Measurements from ENCODE around the gene RTP5.

DNA sequence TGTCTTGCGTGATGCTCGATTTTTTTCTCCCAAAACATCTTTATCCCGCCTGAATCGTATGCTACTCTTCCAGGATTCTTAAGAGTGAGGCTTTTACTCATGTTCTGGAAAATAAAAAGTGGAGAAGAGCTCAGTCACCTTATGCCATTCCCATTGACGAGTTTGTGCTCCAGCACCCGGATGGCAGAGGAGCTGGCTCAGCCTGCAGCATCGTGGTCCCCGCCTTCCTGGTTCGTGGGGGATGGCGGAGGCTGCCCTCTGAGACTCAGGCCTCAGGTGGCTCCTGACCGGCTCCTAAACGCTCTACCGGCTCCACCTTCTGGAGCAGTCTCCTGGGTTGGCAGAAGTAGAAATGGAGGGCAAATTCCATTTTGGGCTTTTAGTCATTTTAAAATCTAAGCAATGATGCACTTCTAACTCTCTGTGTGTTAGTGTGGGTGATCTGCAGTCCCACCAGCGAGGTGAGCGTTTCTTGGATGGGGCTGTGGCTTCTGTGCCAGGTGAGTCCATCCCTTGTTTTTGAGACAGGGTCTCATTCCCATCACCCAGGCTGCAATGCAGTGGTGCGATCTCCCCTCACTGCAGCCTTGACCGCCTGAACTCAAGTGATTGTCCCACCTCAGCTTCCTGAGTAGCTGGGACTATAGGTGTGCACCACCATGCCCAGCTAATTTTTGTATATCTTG is 27.8 kb downstream of the RTP5 start:
- TF ChIP-seq, protein P1, sequence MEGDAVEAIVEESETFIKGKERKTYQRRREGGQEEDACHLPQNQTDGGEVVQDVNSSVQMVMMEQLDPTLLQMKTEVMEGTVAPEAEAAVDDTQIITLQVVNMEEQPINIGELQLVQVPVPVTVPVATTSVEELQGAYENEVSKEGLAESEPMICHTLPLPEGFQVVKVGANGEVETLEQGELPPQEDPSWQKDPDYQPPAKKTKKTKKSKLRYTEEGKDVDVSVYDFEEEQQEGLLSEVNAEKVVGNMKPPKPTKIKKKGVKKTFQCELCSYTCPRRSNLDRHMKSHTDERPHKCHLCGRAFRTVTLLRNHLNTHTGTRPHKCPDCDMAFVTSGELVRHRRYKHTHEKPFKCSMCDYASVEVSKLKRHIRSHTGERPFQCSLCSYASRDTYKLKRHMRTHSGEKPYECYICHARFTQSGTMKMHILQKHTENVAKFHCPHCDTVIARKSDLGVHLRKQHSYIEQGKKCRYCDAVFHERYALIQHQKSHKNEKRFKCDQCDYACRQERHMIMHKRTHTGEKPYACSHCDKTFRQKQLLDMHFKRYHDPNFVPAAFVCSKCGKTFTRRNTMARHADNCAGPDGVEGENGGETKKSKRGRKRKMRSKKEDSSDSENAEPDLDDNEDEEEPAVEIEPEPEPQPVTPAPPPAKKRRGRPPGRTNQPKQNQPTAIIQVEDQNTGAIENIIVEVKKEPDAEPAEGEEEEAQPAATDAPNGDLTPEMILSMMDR (IDR thresholded peaks at IDR 0.05), result no peak
- TF ChIP-seq POLR2A (IDR thresholded peaks at IDR 0.05) (no peak), POLR2AphosphoS5 (IDR thresholded peaks at IDR 0.05) (no peak)

Data from upper lobe of left lung (tissue), 4 donors.